CD4-positive, alpha-beta T cell (primary cell): ENCODE measurements around the gene STX7. TPM values are rescaled to one million over a fixed set of nuclear protein-coding genes. Genes with fewer than 3 reads are reported as not detected.

Source experiments
- ATAC-seq: fragments of 200-7000 bp; cut with Tn5 transposase; one replicate; pipeline ENCODE4 v1.10.0; 2022; ENCODE audit warnings: mild to moderate bottlenecking; ENCODE audit not compliant: poor library complexity
- CTCF ChIA-PET: fragments of 350-600 bp; sonication (Branson Sonifier 250); formaldehyde crosslinking; loops from one replicate; lab custom pipeline; 2021; ENCODE audit warnings: antibody characterized with exemption, inconsistent platforms; lab: Charles Lee
- POLR2A ChIA-PET: fragments of 350-600 bp; sonication (Branson Sonifier 250); formaldehyde crosslinking; loops from one replicate; lab custom pipeline; 2021; ENCODE audit warnings: antibody characterized with exemption, inconsistent platforms; lab: Charles Lee
- DNase-seq, 14 experiments: peaks; one replicate each; pipeline ENCODE4 v3.0.0-alpha.2; 2013 to 2020; ENCODE audit warnings: mixed read lengths in 2 of 14
- H3K27ac ChIP-seq, 2 donors: one replicate each; pipeline versions ENCODE4 v1.5.1 to v1.7.0; 2013; ENCODE audit warnings: low read length in 2 of 2, low read depth in 1 of 2, mild to moderate bottlenecking in 1 of 2
- H3K27me3 ChIP-seq, 2 experiments: 1 replicate in 1 of 2; 2 replicates in 1 of 2; pipeline versions ENCODE4 v1.6.1 to v1.7.0; 2013; ENCODE audit warnings: low read length in 2 of 2, control low read depth in 1 of 2, mild to moderate bottlenecking in 1 of 2, moderate library complexity in 1 of 2; ENCODE audit not compliant: insufficient read depth in 2 of 2, control insufficient read depth in 1 of 2
- H3K36me3 ChIP-seq: one replicate; pipeline ENCODE4 v1.6.1; 2013; ENCODE audit warnings: low read length, control low read depth; ENCODE audit not compliant: insufficient read depth
- H3K4me1 ChIP-seq: one replicate; pipeline ENCODE4 v1.6.1; 2013; ENCODE audit warnings: low read length, control low read depth; ENCODE audit not compliant: insufficient read depth
- H3K4me3 ChIP-seq: one replicate; pipeline ENCODE4 v1.5.1; 2013; ENCODE audit warnings: mild to moderate bottlenecking, low read length, moderate library complexity
- H3K9me3 ChIP-seq, 2 experiments: 1 replicate in 1 of 2; 2 replicates in 1 of 2; pipeline versions ENCODE4 v1.6.1 to v1.7.0; 2013; ENCODE audit warnings: low read length in 2 of 2, mild to moderate bottlenecking in 2 of 2, control low read depth in 1 of 2, moderate library complexity in 1 of 2; ENCODE audit not compliant: control insufficient read depth in 1 of 2, insufficient read depth in 1 of 2
- H3K27ac Mint-ChIP-seq: one replicate; pipeline ENCODE4 v1.8.0; 2020; ENCODE audit warnings: mixed read lengths
- H3K27me3 Mint-ChIP-seq: one replicate; pipeline ENCODE4 v1.8.0; 2021; ENCODE audit warnings: mixed read lengths
- H3K36me3 Mint-ChIP-seq: one replicate; pipeline ENCODE4 v1.8.0; 2021; ENCODE audit warnings: low read depth, mixed read lengths
- H3K4me1 Mint-ChIP-seq: one replicate; pipeline ENCODE4 v1.8.0; 2021; ENCODE audit warnings: low read depth, mixed read lengths
- H3K4me3 Mint-ChIP-seq: one replicate; pipeline ENCODE4 v1.8.0; 2020; ENCODE audit warnings: mild to moderate bottlenecking, mixed read lengths
- H3K9me3 Mint-ChIP-seq: one replicate; pipeline ENCODE4 v1.8.0; 2020; ENCODE audit warnings: mixed read lengths
- intact Hi-C, 2 experiments: fragments of 100-400 bp; cut with DNase I in 1 of 2; cut with micrococcal nuclease in 1 of 2; formaldehyde crosslinking; loops; one replicate each; pipeline versions ENCODE4 v1.15.1 to v1.9.0; 2023 to 2025; cut with DNase I, micrococcal nuclease
- total RNA-seq, 174 experiments: library from RNA in 2 of 174; stranded (reverse) in 2 of 174; gene quantifications; one replicate each; pipeline ENCODE4 v1.2.3 and lab custom pipeline; 2021 to 2026
- TF ChIP-seq, protein P1 (sequence below): fragments of 200-600 bp; IDR thresholded peaks from one replicate; pipeline ENCODE4 v1.8.0; 2022; ENCODE audit warnings: antibody characterized with exemption, mild to moderate bottlenecking

STX7 gene
- total RNA-seq, 2 experiments from 2014 or later = 4.3 to 5.9 TPM

DNA sequence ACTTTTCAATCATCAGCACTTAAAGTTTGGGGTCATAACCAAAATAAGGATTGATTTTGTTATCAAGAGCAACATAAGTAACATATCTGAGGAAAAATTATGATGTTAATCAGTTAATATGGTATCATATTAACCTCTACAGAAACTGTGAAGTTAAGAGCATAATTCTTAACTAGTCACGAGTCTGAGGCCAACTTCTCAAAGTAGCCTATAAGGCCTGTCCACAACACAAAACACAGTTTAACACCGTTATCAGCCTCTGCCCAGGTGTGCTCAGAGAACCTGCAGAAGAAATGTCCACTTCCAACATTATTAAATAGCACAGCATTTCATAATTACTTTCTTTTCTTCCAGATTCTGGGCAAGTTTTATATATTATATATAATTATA, 1.1 kb downstream of the STX7 start:
- TF ChIP-seq, protein P1, sequence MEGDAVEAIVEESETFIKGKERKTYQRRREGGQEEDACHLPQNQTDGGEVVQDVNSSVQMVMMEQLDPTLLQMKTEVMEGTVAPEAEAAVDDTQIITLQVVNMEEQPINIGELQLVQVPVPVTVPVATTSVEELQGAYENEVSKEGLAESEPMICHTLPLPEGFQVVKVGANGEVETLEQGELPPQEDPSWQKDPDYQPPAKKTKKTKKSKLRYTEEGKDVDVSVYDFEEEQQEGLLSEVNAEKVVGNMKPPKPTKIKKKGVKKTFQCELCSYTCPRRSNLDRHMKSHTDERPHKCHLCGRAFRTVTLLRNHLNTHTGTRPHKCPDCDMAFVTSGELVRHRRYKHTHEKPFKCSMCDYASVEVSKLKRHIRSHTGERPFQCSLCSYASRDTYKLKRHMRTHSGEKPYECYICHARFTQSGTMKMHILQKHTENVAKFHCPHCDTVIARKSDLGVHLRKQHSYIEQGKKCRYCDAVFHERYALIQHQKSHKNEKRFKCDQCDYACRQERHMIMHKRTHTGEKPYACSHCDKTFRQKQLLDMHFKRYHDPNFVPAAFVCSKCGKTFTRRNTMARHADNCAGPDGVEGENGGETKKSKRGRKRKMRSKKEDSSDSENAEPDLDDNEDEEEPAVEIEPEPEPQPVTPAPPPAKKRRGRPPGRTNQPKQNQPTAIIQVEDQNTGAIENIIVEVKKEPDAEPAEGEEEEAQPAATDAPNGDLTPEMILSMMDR = no peak
- no peaks in the 10 kb centered on the region for H3K27me3 Mint-ChIP-seq
- no peak overlapping the region for H3K27ac ChIP-seq
- peaks cover 50% of the 10 kb centered on the region for H3K4me1 Mint-ChIP-seq
- no peaks in the 10 kb centered on the region for H3K27me3 ChIP-seq
- ATAC-seq (no peak), DNase-seq (no peak)
- ChIA-PET CTCF (interaction anchor here (1.3 to 1.6 kb wide), 3 partner anchors 13 to 232 kb away, joined by 3 to 13 read pairs (median 5); no protein-coding TSS in a partner anchor), POLR2A (interaction anchor here (1.7 kb wide), 2 partner anchors 22 to 302 kb away, joined by 6 to 39 read pairs; partner anchors contain the start of gene RPS12)
- H3K4me3 ChIP-seq = peak overlapping the region; percentile 76
- peak overlapping the region; percentile 95 for H3K4me3 Mint-ChIP-seq
- peaks cover 13% of the 10 kb centered on the region for H3K36me3 Mint-ChIP-seq
- no peak overlapping the region for H3K27ac Mint-ChIP-seq
- H3K9me3 ChIP-seq = no peaks in the 10 kb centered on the region
- H3K36me3 ChIP-seq = no peaks in the 10 kb centered on the region
- H3K9me3 Mint-ChIP-seq = no peaks in the 10 kb centered on the region
- H3K4me1 ChIP-seq = peaks cover 3% of the 10 kb centered on the region
- intact Hi-C loops = loop anchor here in 1 of 2 experiments (5.0 to 10.0 kb wide), 3 partner anchors 300 to 1540 kb away; partner anchors contain the start of genes RPS12, SLC2A12 and TBPL1

- ChIA-PET CTCF (no interaction called here), POLR2A (no interaction called here)
- H3K9me3 ChIP-seq = no peaks in the 10 kb centered on the region
- Mint-ChIP-seq H3K36me3 (peaks cover 14% of the 10 kb centered on the region), H3K4me3 (peak overlapping the region; percentile 95), H3K9me3 (no peaks in the 10 kb centered on the region), H3K4me1 (peaks cover 55% of the 10 kb centered on the region), H3K27me3 (no peaks in the 10 kb centered on the region), H3K27ac (no peak overlapping the region)
- peak in 2 of 14 experiments; percentile 20 to 27 for DNase-seq
- TF ChIP-seq, protein P1 = no peak
- H3K27me3 ChIP-seq = no peaks in the 10 kb centered on the region
- intact Hi-C loops = loop anchor here in 1 of 2 experiments (5.0 to 10.0 kb wide), 3 partner anchors 301 to 1541 kb away; partner anchors contain the start of genes RPS12, SLC2A12 and TBPL1
- ATAC-seq = no peak
- H3K4me1 ChIP-seq = peaks cover 3% of the 10 kb centered on the region
- no peak overlapping the region for H3K27ac ChIP-seq
- no peaks in the 10 kb centered on the region for H3K36me3 ChIP-seq
- peak overlapping the region; percentile 76 for H3K4me3 ChIP-seq
These were observed 1.6 kb downstream of the STX7 start for GRCh38 chr6:132511210-132511830.

- ChIA-PET CTCF (no interaction called here), POLR2A (no interaction called here)
- no peaks in the 10 kb centered on the region for H3K9me3 Mint-ChIP-seq
- no peaks in the 10 kb centered on the region for H3K27me3 Mint-ChIP-seq
- Histone ChIP-seq H3K4me1 (peaks cover 3% of the 10 kb centered on the region), H3K9me3 (no peaks in the 10 kb centered on the region), H3K27ac (no peak overlapping the region), H3K36me3 (peaks cover 9% of the 10 kb centered on the region), H3K27me3 (no peaks in the 10 kb centered on the region), H3K4me3 (no peak overlapping the region)
- no peak for ATAC-seq
- no peak for DNase-seq
- H3K4me1 Mint-ChIP-seq = peaks cover 62% of the 10 kb centered on the region
- H3K27ac Mint-ChIP-seq = no peak overlapping the region
- intact Hi-C loops = loop anchor here in 1 of 2 experiments (10.0 kb wide), 1 partner anchor 872 kb away; the partner anchor contains the start of gene ENPP3
- peaks cover 16% of the 10 kb centered on the region for H3K36me3 Mint-ChIP-seq
- TF ChIP-seq, protein P1 = no peak
- H3K4me3 Mint-ChIP-seq = no peak overlapping the region
These were observed 5.8 kb downstream of the STX7 start for GRCh38 chr6:132506869-132507808.
